Panc1 (cell line): ENCODE results near the gene KMT5C. TPM values are rescaled to one million over a fixed set of nuclear protein-coding genes. Genes with fewer than 3 reads are reported as not detected.

Experiments used
- ATAC-seq: fragments of 200-7000 bp; cut with Tn5 transposase; 2 replicates; pipeline ENCODE4 v1.9.1; 2020; ENCODE audit warnings: mild to moderate bottlenecking, moderate library complexity
- BruUV-seq: library from RNA; stranded (reverse); fragments of 400-500 nt; replicated peaks from 2 replicates; lab custom pipeline; 2021; lab: Mats Ljungman, UMichigan
- CTCF ChIA-PET: fragments of 300-600 bp; sonication (Branson Sonifier 250); formaldehyde crosslinking; loops from one replicate; lab custom pipeline; 2022; ENCODE audit warnings: antibody characterized with exemption; lab: Charles Lee
- POLR2A ChIA-PET: fragments of 300-600 bp; sonication (Branson Sonifier 250); formaldehyde crosslinking; loops from one replicate; lab custom pipeline; 2022; ENCODE audit warnings: antibody characterized with exemption; lab: Charles Lee
- DNase-seq: peaks from one replicate; pipeline ENCODE4 v3.0.0-alpha.2; 2010; ENCODE audit warnings: low read depth, low spot score
- H3K27ac ChIP-seq: 2 replicates; pipeline ENCODE4 v1.5.1; 2011; ENCODE audit warnings: mild to moderate bottlenecking, low read length, inconsistent platforms
- H3K27me3 ChIP-seq: fragments of 200-500 bp; sonication (Bioruptor generic); 2 replicates; pipeline ENCODE4 v1.6.0; 2014; ENCODE audit warnings: low read length, inconsistent platforms; ENCODE audit not compliant: control insufficient read depth, insufficient read depth
- H3K36me3 ChIP-seq: fragments of 200-500 bp; sonication (Bioruptor generic); 2 replicates; pipeline ENCODE4 v1.5.1; 2014; ENCODE audit warnings: inconsistent platforms, mild to moderate bottlenecking, low read length, moderate library complexity; ENCODE audit not compliant: control insufficient read depth, insufficient read depth
- H3K4me1 ChIP-seq: 2 replicates; pipeline ENCODE4 v1.5.1; 2011; ENCODE audit warnings: inconsistent platforms, mild to moderate bottlenecking, low read length, moderate library complexity; ENCODE audit not compliant: control insufficient read depth, insufficient read depth
- H3K4me3 ChIP-seq, 2 experiments: 2 replicates each; pipeline ENCODE4 v1.5.1; 2011 to 2012; ENCODE audit warnings: low read depth in 2 of 2, low read length in 2 of 2, mild to moderate bottlenecking in 2 of 2, inconsistent platforms in 1 of 2, moderate library complexity in 1 of 2
- H3K9me3 ChIP-seq: fragments of 200-500 bp; sonication (Bioruptor generic); 2 replicates; pipeline ENCODE4 v1.5.1; 2014; ENCODE audit warnings: low read depth, mild to moderate bottlenecking, inconsistent platforms, low read length, moderate library complexity; ENCODE audit not compliant: control insufficient read depth, insufficient read depth
- CTCF ChIP-seq: fragments of 450-650 bp; IDR thresholded peaks from 2 replicates; pipeline ENCODE4 v1.5.1; 2017; ENCODE audit warnings: mild to moderate bottlenecking
- POLR2AphosphoS5 ChIP-seq: IDR thresholded peaks from 2 replicates; pipeline ENCODE4 v1.6.1; 2012; ENCODE audit warnings: mild to moderate bottlenecking, low read depth, low read length, moderate library complexity
- REST ChIP-seq, 2 experiments: IDR thresholded peaks; 2 replicates each; pipeline ENCODE4 v1.6.1; 2011 to 2012; ENCODE audit warnings: low read depth in 2 of 2, control low read depth in 1 of 2, low read length in 1 of 2, mild to moderate bottlenecking in 1 of 2, moderate library complexity in 1 of 2; ENCODE audit not compliant: insufficient read depth in 1 of 2
- SIN3A ChIP-seq: IDR thresholded peaks from 2 replicates; pipeline ENCODE4 v1.6.1; 2012; ENCODE audit warnings: low read depth, mild to moderate bottlenecking, low read length, moderate library complexity, borderline replicate concordance; ENCODE audit not compliant: insufficient read depth
- TCF7L2 ChIP-seq: IDR thresholded peaks from 2 replicates; pipeline ENCODE4 v1.6.1; 2011; ENCODE audit warnings: mild to moderate bottlenecking, low read depth, low read length, inconsistent platforms
- in situ Hi-C: cut with HindIII; loops from 2 replicates; pipeline ENCODE4 v1.10.0; 2016; ENCODE audit warnings: low sequenced_read_pairs, low pct_unique_long_range_greater_than_20kb
- intact Hi-C: fragments of 100-400 bp; cut with micrococcal nuclease; formaldehyde crosslinking; loops from one replicate; pipeline ENCODE4 v1.10.0; 2022; ENCODE audit not compliant: unreplicated experiment
- total RNA-seq: library from RNA; stranded (reverse); gene quantifications from one replicate; pipeline ENCODE4 v1.2.1, GENCODE V29; 2021; ENCODE audit not compliant: unreplicated experiment

The KMT5C gene
- total RNA-seq, 1 experiment from 2014 or later, result 30.6 TPM

GRCh38 chr19:55391702-55392615, 52.3 kb downstream of the KMT5C start:
- ChIA-PET POLR2A (no interaction called here), CTCF (no interaction called here)
- no TSS peak for BruUV-seq
- no peak overlapping the region for H3K27ac ChIP-seq
- H3K4me1 ChIP-seq, result peaks cover 52% of the 10 kb centered on the region
- DNase-seq (no peak), ATAC-seq (peak; percentile 19; the same call in 1 of the 2 replicates)
- intact Hi-C loops (no loop called here), in situ Hi-C loops (no loop called here)
- H3K9me3 ChIP-seq, result no peaks in the 10 kb centered on the region
- no peaks in the 10 kb centered on the region for H3K27me3 ChIP-seq
- no peak for TF ChIP-seq CTCF
- TF ChIP-seq REST (IDR thresholded peaks at IDR 0.05; ENCODE audit: insufficient read depth in 1 of 2, low read depth in 2 of 2, low read length in 1 of 2), result no peak
- no peak for TF ChIP-seq POLR2AphosphoS5
- TF ChIP-seq TCF7L2, result no peak
- TF ChIP-seq SIN3A, result no peak
- H3K4me3 ChIP-seq, result no peak overlapping the region
- H3K36me3 ChIP-seq, result peaks cover 15% of the 10 kb centered on the region

- H3K9me3 ChIP-seq, result no peaks in the 10 kb centered on the region
- DNase-seq, result no peak
- POLR2A ChIA-PET, result interaction anchor here (0.6 kb wide), 1 partner anchor 133 kb away, joined by 3 read pairs; no protein-coding TSS in a partner anchor
- peak; percentile 23; the same call in 1 of the 2 replicates for ATAC-seq
- H3K27ac ChIP-seq, result no peak overlapping the region
- no TSS peak for BruUV-seq
- no peak for TF ChIP-seq POLR2AphosphoS5
- no peak for TF ChIP-seq CTCF
- no peak for TF ChIP-seq TCF7L2
- no peak for TF ChIP-seq REST (IDR thresholded peaks at IDR 0.05; ENCODE audit: insufficient read depth in 1 of 2, low read depth in 2 of 2, low read length in 1 of 2)
- no peaks in the 10 kb centered on the region for H3K27me3 ChIP-seq
- in situ Hi-C loops (no loop called here), intact Hi-C loops (no loop called here)
- CTCF ChIA-PET, result no interaction called here
- H3K36me3 ChIP-seq, result peaks cover 9% of the 10 kb centered on the region
- peaks cover 41% of the 10 kb centered on the region for H3K4me1 ChIP-seq
- H3K4me3 ChIP-seq, result no peak overlapping the region
These were observed 53.4 kb downstream of the KMT5C start for GRCh38 chr19:55392820-55393761.
